ENCODE data around the gene MOCS1. TPM values are rescaled to one million over a fixed set of nuclear protein-coding genes. Genes with fewer than 3 reads are reported as not detected.

The MOCS1 gene
- total RNA-seq, 1 donor from 2014 or later, result 8.1 TPM

- DNase-seq (ENCODE audit: low read depth in 2 of 2), result no peak
Observed at GRCh38 chr6:39948199-39948791, 14.0 kb upstream of the MOCS1 start.

- no peak for DNase-seq (ENCODE audit: low read depth in 2 of 2)
Observed at GRCh38 chr6:39947611-39948068, 13.4 kb upstream of the MOCS1 start.

- DNase-seq (ENCODE audit: low read depth in 2 of 2), result no peak
Observed at GRCh38 chr6:39945626-39946025, 11.4 kb upstream of the MOCS1 start.

- no peak for DNase-seq (ENCODE audit: low read depth in 2 of 2)
Observed at GRCh38 chr6:39942903-39943580, 8.8 kb upstream of the MOCS1 start.

GRCh38 chr6:39941820-39942219 lies 7.6 kb upstream of the MOCS1 start:
- DNase-seq (ENCODE audit: low read depth in 2 of 2), result no peak

- DNase-seq (ENCODE audit: low read depth in 2 of 2), result no peak
Observed at GRCh38 chr6:39941138-39941537, 6.9 kb upstream of the MOCS1 start.

GRCh38 chr6:39938773-39939654 lies 4.8 kb upstream of the MOCS1 start:
- no peak for DNase-seq (ENCODE audit: low read depth in 2 of 2)

- DNase-seq (ENCODE audit: low read depth in 2 of 2), result no peak
Observed at GRCh38 chr6:39937686-39938333, 3.5 kb upstream of the MOCS1 start.

- no peak for DNase-seq (ENCODE audit: low read depth in 2 of 2)
Observed at GRCh38 chr6:39936857-39937256, 2.6 kb upstream of the MOCS1 start.

GRCh38 chr6:39935241-39935640 lies 979 bp upstream of the MOCS1 start:
- no peak for DNase-seq (ENCODE audit: low read depth in 2 of 2)

GRCh38 chr6:39933669-39934130 lies 562 bp downstream of the MOCS1 start:
- DNase-seq (ENCODE audit: low read depth in 2 of 2), result no peak

- no peak for DNase-seq (ENCODE audit: low read depth in 2 of 2)
Observed at GRCh38 chr6:39932386-39932910, 1.8 kb downstream of the MOCS1 start.

- DNase-seq (ENCODE audit: low read depth in 2 of 2), result no peak
Observed at GRCh38 chr6:39931607-39932006, 2.7 kb downstream of the MOCS1 start.

- no peak for DNase-seq (ENCODE audit: low read depth in 2 of 2)
Observed at GRCh38 chr6:39930540-39930939, 3.7 kb downstream of the MOCS1 start.

GRCh38 chr6:39929733-39930461 lies 4.4 kb downstream of the MOCS1 start:
- DNase-seq (ENCODE audit: low read depth in 2 of 2), result peak; percentile 15 to 23

- no peak for DNase-seq (ENCODE audit: low read depth in 2 of 2)
Observed at GRCh38 chr6:39929039-39929732, 5.1 kb downstream of the MOCS1 start.

- DNase-seq (ENCODE audit: low read depth in 2 of 2), result no peak
Observed at GRCh38 chr6:39927159-39927558, 7.1 kb downstream of the MOCS1 start.

- DNase-seq (ENCODE audit: low read depth in 2 of 2), result no peak
Observed at GRCh38 chr6:39926668-39927067, 7.6 kb downstream of the MOCS1 start.

- DNase-seq (ENCODE audit: low read depth in 2 of 2), result no peak
Observed at GRCh38 chr6:39925931-39926290, 8.4 kb downstream of the MOCS1 start.

- DNase-seq (ENCODE audit: low read depth in 2 of 2), result no peak
Observed at GRCh38 chr6:39925191-39925930, 8.9 kb downstream of the MOCS1 start.

All from lung microvascular endothelial cell (primary cell).